GM12878 (cell line): ENCODE data around the gene DND1. TPM values are rescaled to one million over a fixed set of nuclear protein-coding genes. Genes with fewer than 3 reads are reported as not detected.

ENCODE experiments used
- BRCA1 ChIP-seq: IDR thresholded peaks from 2 replicates; pipeline ENCODE4 v1.6.1; 2011; ENCODE audit warnings: low read depth, low read length, improper control_type of control experiment
- CBX5 ChIP-seq: sonication (generic); IDR thresholded peaks from 2 replicates; pipeline ENCODE4 v1.6.1; 2016; ENCODE audit warnings: low read depth, moderate library complexity, mild to moderate bottlenecking, inconsistent platforms
- EED ChIP-seq: sonication (generic); IDR thresholded peaks from 2 replicates; pipeline ENCODE4 v1.6.1; 2016; ENCODE audit warnings: antibody characterized with exemption, low read depth
- EGR1 ChIP-seq, 2 experiments: IDR thresholded peaks; 1 replicate in 1 of 2; 2 replicates in 1 of 2; pipeline ENCODE4 v1.6.1; 2011 to 2012; ENCODE audit warnings: low read depth in 2 of 2, low read length in 2 of 2, borderline replicate concordance in 1 of 2, mild to moderate bottlenecking in 1 of 2, moderate library complexity in 1 of 2
- GATAD2B ChIP-seq: fragments of 450-650 bp; conservative IDR thresholded peaks from 2 replicates; pipeline ENCODE4 v1.6.1; 2017; ENCODE audit warnings: low read depth, mild to moderate bottlenecking, moderate library complexity
- HDAC6 ChIP-seq: fragments of 200-600 bp; sonication (generic); IDR thresholded peaks from one replicate; pipeline ENCODE4 v1.8.0; 2017; ENCODE audit warnings: antibody characterized with exemption; ENCODE audit not compliant: unreplicated experiment
- HDGF ChIP-seq: fragments of 450-650 bp; IDR thresholded peaks from 2 replicates; pipeline ENCODE4 v1.6.1; 2016; ENCODE audit warnings: antibody characterized with exemption
- IKZF1 ChIP-seq: fragments of 450-650 bp; conservative IDR thresholded peaks from 2 replicates; pipeline ENCODE4 v1.6.1; 2017; ENCODE audit warnings: antibody characterized with exemption, mild to moderate bottlenecking
- KAT2A ChIP-seq: conservative IDR thresholded peaks from 2 replicates; pipeline ENCODE4 v1.6.1; 2011; ENCODE audit warnings: low read depth, low read length; ENCODE audit not compliant: control insufficient read depth
- MEF2A ChIP-seq: IDR thresholded peaks from 2 replicates; pipeline ENCODE4 v1.6.1; 2011; ENCODE audit warnings: low read depth, mild to moderate bottlenecking, low read length, moderate library complexity; ENCODE audit not compliant: insufficient read depth
- NR2C2 ChIP-seq: IDR thresholded peaks from 2 replicates; pipeline ENCODE4 v1.6.1; 2011; ENCODE audit warnings: borderline replicate concordance, low read depth; ENCODE audit not compliant: control insufficient read depth, insufficient read length
- PAX8 ChIP-seq: fragments of 450-650 bp; IDR thresholded peaks from 2 replicates; pipeline ENCODE4 v1.6.1; 2017; ENCODE audit warnings: mild to moderate bottlenecking, moderate library complexity
- POLR2A ChIP-seq: IDR thresholded peaks from 2 replicates; pipeline ENCODE4 v1.6.1; 2011; ENCODE audit warnings: low read depth, mild to moderate bottlenecking, low read length
- POLR2AphosphoS2 ChIP-seq: IDR thresholded peaks from 2 replicates; pipeline ENCODE4 v1.6.1; 2011; ENCODE audit warnings: low read depth, mild to moderate bottlenecking, low read length, improper control_type of control experiment, moderate library complexity
- POLR2AphosphoS5 ChIP-seq: IDR thresholded peaks from 2 replicates; pipeline ENCODE4 v1.6.1; 2011; ENCODE audit warnings: mild to moderate bottlenecking, low read length, inconsistent platforms
- RELA ChIP-seq: fragments of 450-650 bp; IDR thresholded peaks from 2 replicates; pipeline ENCODE4 v1.8.0; 2014; ENCODE audit warnings: borderline replicate concordance; ENCODE audit not compliant: partially characterized antibody
- SIX5 ChIP-seq: IDR thresholded peaks from 2 replicates; pipeline ENCODE4 v1.6.1; 2011; ENCODE audit warnings: mild to moderate bottlenecking, low read depth, low read length, moderate library complexity; ENCODE audit not compliant: severe bottlenecking
- SREBF2 ChIP-seq: IDR thresholded peaks from 2 replicates; pipeline ENCODE4 v1.6.1; 2012; ENCODE audit warnings: mild to moderate bottlenecking, low read length
- WRNIP1 ChIP-seq: IDR thresholded peaks from 2 replicates; pipeline ENCODE4 v1.6.1; 2011; ENCODE audit warnings: low read depth, low read length, improper control_type of control experiment, borderline replicate concordance
- YY1 ChIP-seq: IDR thresholded peaks from 2 replicates; pipeline ENCODE4 v1.6.1; 2011; ENCODE audit warnings: low read depth, mild to moderate bottlenecking, low read length
- polyA plus RNA-seq, 11 experiments: library from polyadenylated mRNA; depleted of rRNA in 4 of 11; unstranded in 6 of 11; stranded (reverse) in 5 of 11; fragments of >200 nt; fragmentation: Nextera tagmentation in 4 of 11; fragmentation: Illumina TruSeq in 1 of 11; extraction: Ambion mirVana in 4 of 11; extraction: Trizol in 1 of 11; gene quantifications; 1 replicate in 1 of 11; 2 replicates in 10 of 11; pipeline versions ENCODE4 v1.2.1 to v1.2.3, GENCODE V29; 2011 to 2016; ENCODE audit warnings: inconsistent platforms in 2 of 11, missing spikeins in 2 of 11, low read depth in 1 of 11
- total RNA-seq, 4 experiments: library from RNA; depleted of rRNA in 3 of 4; stranded (reverse); fragments of >200 nt in 3 of 4; fragmentation: Illumina TruSeq in 1 of 4; extraction: Trizol in 1 of 4; gene quantifications; 2 replicates each; pipeline versions ENCODE4 v1.2.1 to v1.2.3, GENCODE V29; 2013 to 2021
- TF ChIP-seq, protein P1 (sequence below): IDR thresholded peaks from 2 replicates; pipeline ENCODE4 v1.6.1; 2012; ENCODE audit warnings: improper control_type of control experiment, low read depth, low read length; ENCODE audit not compliant: insufficient replicate concordance
- TF ChIP-seq, protein P2 (sequence below): IDR thresholded peaks from 2 replicates; pipeline ENCODE4 v1.6.1; 2012; ENCODE audit warnings: low read depth, low read length, improper control_type of control experiment
- TF ChIP-seq, protein P3 (sequence below): IDR thresholded peaks from 2 replicates; pipeline ENCODE4 v1.6.1; 2011; ENCODE audit warnings: low read depth, mild to moderate bottlenecking, low read length, moderate library complexity, borderline replicate concordance; ENCODE audit errors: extremely low read depth
- TF ChIP-seq, protein P4 (sequence below): fragments of 450-650 bp; IDR thresholded peaks from 2 replicates; pipeline ENCODE4 v1.6.1; 2017; ENCODE audit warnings: low read depth, mild to moderate bottlenecking, moderate library complexity

DND1 gene
- total and polyA plus RNA-seq, 10 of the 15 experiments (the other 5 are each of a cell fraction or from before 2014, with no cell fraction given), result 0.15 to 2.9 (median 0.73) TPM; not detected in 2

DNA sequence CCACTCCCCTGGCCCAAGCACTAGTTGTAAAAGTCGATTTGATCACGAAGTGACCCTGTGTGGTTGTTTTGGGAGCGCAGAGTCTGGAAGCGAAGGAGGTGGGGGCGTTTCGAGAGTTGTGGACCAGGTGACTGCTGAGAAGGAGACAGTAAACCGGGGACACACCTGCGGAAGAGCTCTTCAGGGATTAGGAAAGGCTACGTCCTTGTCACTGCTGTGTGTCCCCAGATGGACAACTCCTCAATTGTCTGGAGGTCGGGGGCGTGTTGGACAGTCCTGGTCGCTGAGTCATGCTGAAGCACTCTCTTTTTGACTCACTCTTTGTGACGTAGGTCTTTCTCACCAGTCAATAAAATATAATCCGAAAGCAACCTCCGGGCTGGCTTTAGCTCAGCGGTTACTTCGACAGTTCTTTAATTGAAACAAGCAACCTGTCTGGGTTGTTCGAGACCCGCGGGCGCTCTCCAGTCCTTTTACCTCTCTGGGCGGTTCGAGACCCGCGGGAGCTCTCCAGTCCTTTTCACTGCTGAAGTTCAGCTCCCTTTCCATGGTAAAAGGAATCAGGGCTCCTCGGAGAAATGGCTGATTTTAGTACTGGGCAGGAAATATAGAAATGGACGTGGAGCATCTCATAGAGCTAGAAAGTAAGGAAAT, 37.6 kb upstream of the DND1 start (continued):
- TF ChIP-seq, protein P1, sequence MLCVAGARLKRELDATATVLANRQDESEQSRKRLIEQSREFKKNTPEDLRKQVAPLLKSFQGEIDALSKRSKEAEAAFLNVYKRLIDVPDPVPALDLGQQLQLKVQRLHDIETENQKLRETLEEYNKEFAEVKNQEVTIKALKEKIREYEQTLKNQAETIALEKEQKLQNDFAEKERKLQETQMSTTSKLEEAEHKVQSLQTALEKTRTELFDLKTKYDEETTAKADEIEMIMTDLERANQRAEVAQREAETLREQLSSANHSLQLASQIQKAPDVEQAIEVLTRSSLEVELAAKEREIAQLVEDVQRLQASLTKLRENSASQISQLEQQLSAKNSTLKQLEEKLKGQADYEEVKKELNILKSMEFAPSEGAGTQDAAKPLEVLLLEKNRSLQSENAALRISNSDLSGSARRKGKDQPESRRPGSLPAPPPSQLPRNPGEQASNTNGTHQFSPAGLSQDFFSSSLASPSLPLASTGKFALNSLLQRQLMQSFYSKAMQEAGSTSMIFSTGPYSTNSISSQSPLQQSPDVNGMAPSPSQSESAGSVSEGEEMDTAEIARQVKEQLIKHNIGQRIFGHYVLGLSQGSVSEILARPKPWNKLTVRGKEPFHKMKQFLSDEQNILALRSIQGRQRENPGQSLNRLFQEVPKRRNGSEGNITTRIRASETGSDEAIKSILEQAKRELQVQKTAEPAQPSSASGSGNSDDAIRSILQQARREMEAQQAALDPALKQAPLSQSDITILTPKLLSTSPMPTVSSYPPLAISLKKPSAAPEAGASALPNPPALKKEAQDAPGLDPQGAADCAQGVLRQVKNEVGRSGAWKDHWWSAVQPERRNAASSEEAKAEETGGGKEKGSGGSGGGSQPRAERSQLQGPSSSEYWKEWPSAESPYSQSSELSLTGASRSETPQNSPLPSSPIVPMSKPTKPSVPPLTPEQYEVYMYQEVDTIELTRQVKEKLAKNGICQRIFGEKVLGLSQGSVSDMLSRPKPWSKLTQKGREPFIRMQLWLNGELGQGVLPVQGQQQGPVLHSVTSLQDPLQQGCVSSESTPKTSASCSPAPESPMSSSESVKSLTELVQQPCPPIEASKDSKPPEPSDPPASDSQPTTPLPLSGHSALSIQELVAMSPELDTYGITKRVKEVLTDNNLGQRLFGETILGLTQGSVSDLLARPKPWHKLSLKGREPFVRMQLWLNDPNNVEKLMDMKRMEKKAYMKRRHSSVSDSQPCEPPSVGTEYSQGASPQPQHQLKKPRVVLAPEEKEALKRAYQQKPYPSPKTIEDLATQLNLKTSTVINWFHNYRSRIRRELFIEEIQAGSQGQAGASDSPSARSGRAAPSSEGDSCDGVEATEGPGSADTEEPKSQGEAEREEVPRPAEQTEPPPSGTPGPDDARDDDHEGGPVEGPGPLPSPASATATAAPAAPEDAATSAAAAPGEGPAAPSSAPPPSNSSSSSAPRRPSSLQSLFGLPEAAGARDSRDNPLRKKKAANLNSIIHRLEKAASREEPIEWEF, result no peak
- TF ChIP-seq KAT2A (no peak), SIX5 (no peak), RELA (peak; percentile 85), YY1 (peak; percentile 84), EED (0 out of 2 replicates have a peak, but pooled peaks have one; percentile 45), HDAC6 (peak; percentile 8), WRNIP1 (peak; percentile 92; the same call in 1 of the 2 replicates), IKZF1 (peak; percentile 89), HDGF (no peak), GATAD2B (peak; percentile 82), MEF2A (peak; percentile 77), EGR1 (IDR thresholded peaks at IDR 0.05; ENCODE audit: borderline replicate concordance in 1 of 2, low read depth in 2 of 2, low read length in 2 of 2) (peak in 1 of 2 experiments; percentile 83; a peak in 2 of 3 replicates), POLR2AphosphoS2 (no peak), POLR2A (peak; percentile 72), NR2C2 (no peak), BRCA1 (no peak), POLR2AphosphoS5 (peak; percentile 66; the same call in 1 of the 2 replicates), PAX8 (no peak), CBX5 (peak; percentile 96; the same call in 1 of the 2 replicates), SREBF2 (peak; percentile 100)
- TF ChIP-seq, protein P2, sequence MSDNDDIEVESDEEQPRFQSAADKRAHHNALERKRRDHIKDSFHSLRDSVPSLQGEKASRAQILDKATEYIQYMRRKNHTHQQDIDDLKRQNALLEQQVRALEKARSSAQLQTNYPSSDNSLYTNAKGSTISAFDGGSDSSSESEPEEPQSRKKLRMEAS, result peak; percentile 24; the same call in 1 of the 2 replicates
- TF ChIP-seq, protein P3, sequence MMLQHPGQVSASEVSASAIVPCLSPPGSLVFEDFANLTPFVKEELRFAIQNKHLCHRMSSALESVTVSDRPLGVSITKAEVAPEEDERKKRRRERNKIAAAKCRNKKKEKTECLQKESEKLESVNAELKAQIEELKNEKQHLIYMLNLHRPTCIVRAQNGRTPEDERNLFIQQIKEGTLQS, result peak; percentile 48; the same call in 1 of the 2 replicates
- TF ChIP-seq, protein P4, sequence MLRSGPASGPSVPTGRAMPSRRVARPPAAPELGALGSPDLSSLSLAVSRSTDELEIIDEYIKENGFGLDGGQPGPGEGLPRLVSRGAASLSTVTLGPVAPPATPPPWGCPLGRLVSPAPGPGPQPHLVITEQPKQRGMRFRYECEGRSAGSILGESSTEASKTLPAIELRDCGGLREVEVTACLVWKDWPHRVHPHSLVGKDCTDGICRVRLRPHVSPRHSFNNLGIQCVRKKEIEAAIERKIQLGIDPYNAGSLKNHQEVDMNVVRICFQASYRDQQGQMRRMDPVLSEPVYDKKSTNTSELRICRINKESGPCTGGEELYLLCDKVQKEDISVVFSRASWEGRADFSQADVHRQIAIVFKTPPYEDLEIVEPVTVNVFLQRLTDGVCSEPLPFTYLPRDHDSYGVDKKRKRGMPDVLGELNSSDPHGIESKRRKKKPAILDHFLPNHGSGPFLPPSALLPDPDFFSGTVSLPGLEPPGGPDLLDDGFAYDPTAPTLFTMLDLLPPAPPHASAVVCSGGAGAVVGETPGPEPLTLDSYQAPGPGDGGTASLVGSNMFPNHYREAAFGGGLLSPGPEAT, result peak; percentile 45; the same call in 1 of the 2 replicates
